K562 (cell line): Measurements from ENCODE around the gene STING1. TPM values are rescaled to one million over a fixed set of nuclear protein-coding genes. Genes with fewer than 3 reads are reported as not detected.

Experiments used
- BCOR ChIP-seq: fragments of 450-650 bp; IDR thresholded peaks from 2 replicates; pipeline ENCODE4 v1.6.1; 2016
- BMI1 ChIP-seq: fragments of 150-350 bp; IDR thresholded peaks from 2 replicates; pipeline ENCODE4 v1.6.1; 2014; ENCODE audit warnings: low read length
- CREM ChIP-seq: IDR thresholded peaks from 2 replicates; pipeline ENCODE4 v1.6.1; 2014; ENCODE audit warnings: antibody characterized with exemption, low read depth
- HDGF ChIP-seq: fragments of 450-650 bp; IDR thresholded peaks from 2 replicates; pipeline ENCODE4 v1.6.1; 2016
- KAT7 ChIP-seq: sonication (generic); formaldehyde crosslinking; IDR thresholded peaks from 2 replicates; pipeline ENCODE4 v1.8.0; 2022; ENCODE audit warnings: missing genetic modification reagents, mild to moderate bottlenecking, borderline replicate concordance
- KHSRP ChIP-seq: fragments of 450-650 bp; IDR thresholded peaks from 2 replicates; pipeline ENCODE4 v1.6.1; 2017
- MCM5 ChIP-seq: fragments of 450-650 bp; IDR thresholded peaks from 2 replicates; pipeline ENCODE4 v1.6.1; 2016; ENCODE audit warnings: low read depth
- NR2C2 ChIP-seq, 2 experiments: fragments of 200-800 bp in 1 of 2; sonication (Bioruptor generic) in 1 of 2; sonication (generic) in 1 of 2; formaldehyde crosslinking in 1 of 2; IDR thresholded peaks; 2 replicates each; pipeline versions ENCODE4 v1.6.1 to v1.8.0; 2016 to 2022; ENCODE audit warnings: mild to moderate bottlenecking in 1 of 2, missing compliant biosample characterization in 1 of 2, missing genetic modification characterization in 1 of 2, missing genetic modification reagents in 1 of 2
- NR2F6 ChIP-seq: fragments of 450-650 bp; formaldehyde crosslinking; IDR thresholded peaks from 2 replicates; pipeline ENCODE4 v1.4.0; 2020; ENCODE audit warnings: mild to moderate bottlenecking
- RNF2 ChIP-seq: sonication (generic); IDR thresholded peaks from 2 replicates; pipeline ENCODE4 v1.6.1; 2016
- SREBF1 ChIP-seq: fragments of 150-350 bp; IDR thresholded peaks from 2 replicates; pipeline ENCODE4 v1.6.1; 2014; ENCODE audit warnings: antibody characterized with exemption, low read depth, low read length, borderline replicate concordance
- YY1 ChIP-seq, 3 experiments: IDR thresholded peaks; 2 replicates each; pipeline ENCODE4 v1.6.1; 2011; ENCODE audit warnings: low read length in 2 of 3, mild to moderate bottlenecking in 2 of 3, moderate library complexity in 2 of 3, borderline replicate concordance in 1 of 3, control low read depth in 1 of 3, low read depth in 1 of 3; ENCODE audit not compliant: insufficient read depth in 3 of 3, insufficient replicate concordance in 2 of 3, control insufficient read depth in 1 of 3, insufficient read length in 1 of 3; ENCODE audit errors: extremely low read depth in 1 of 3
- ZC3H11A ChIP-seq: IDR thresholded peaks from 2 replicates; pipeline ENCODE4 v1.6.1; 2012; ENCODE audit warnings: low read depth, low read length, improper control_type of control experiment
- ZC3H8 ChIP-seq: fragments of 450-650 bp; IDR thresholded peaks from 2 replicates; pipeline ENCODE4 v1.6.1; 2017
- ZNF165 ChIP-seq: fragments of 250-450 bp; sonication (Bioruptor Pico); IDR thresholded peaks from 2 replicates; pipeline ENCODE4 v1.4.0; 2020; ENCODE audit warnings: borderline replicate concordance
- ZNF431 ChIP-seq: sonication (generic); formaldehyde crosslinking; IDR thresholded peaks from 2 replicates; pipeline ENCODE4 v1.8.0; 2022; ENCODE audit warnings: mild to moderate bottlenecking, missing genetic modification reagents
- ZNF699 ChIP-seq: fragments of 250-450 bp; sonication (Bioruptor Pico); IDR thresholded peaks from 2 replicates; pipeline ENCODE4 v1.8.0; 2021; ENCODE audit warnings: mild to moderate bottlenecking, moderate library complexity; ENCODE audit not compliant: insufficient replicate concordance
- polyA plus RNA-seq, 8 experiments: library from polyadenylated mRNA; depleted of rRNA in 4 of 8; stranded (reverse) in 5 of 8; unstranded in 3 of 8; fragments of >200 nt; fragmentation: Nextera tagmentation in 2 of 8; fragmentation: Illumina TruSeq in 1 of 8; extraction: Ambion mirVana in 2 of 8; extraction: Trizol in 1 of 8; gene quantifications; 2 replicates each; pipeline versions ENCODE4 v1.2.1 to v1.2.3, GENCODE V29; 2011 to 2014; ENCODE audit warnings: inconsistent platforms in 1 of 8, missing spikeins in 1 of 8
- total RNA-seq, 7 experiments: library from RNA; depleted of rRNA in 6 of 7; stranded (reverse); fragments of >200 nt in 6 of 7; fragmentation: Illumina TruSeq in 2 of 7; extraction: Trizol in 2 of 7; gene quantifications; 2 replicates each; pipeline versions ENCODE4 v1.2.1 to v1.2.3, GENCODE V29; 2011 to 2021; ENCODE audit warnings: low replicate concordance in 1 of 7
- TF ChIP-seq, protein P1 (sequence below): fragments of 450-650 bp; IDR thresholded peaks from 2 replicates; pipeline ENCODE4 v1.6.1; 2016; ENCODE audit warnings: low read depth
- TF ChIP-seq, protein P2 (sequence below): fragments of 250-450 bp; sonication (Bioruptor Pico); IDR thresholded peaks from 2 replicates; pipeline ENCODE4 v1.5.0; 2021

Gene STING1
- total and polyA plus RNA-seq, 9 of the 15 experiments (the other 6 are each of a cell fraction or from before 2014, with no cell fraction given) = 20.8 to 69.1 (median 44.7) TPM

DNA sequence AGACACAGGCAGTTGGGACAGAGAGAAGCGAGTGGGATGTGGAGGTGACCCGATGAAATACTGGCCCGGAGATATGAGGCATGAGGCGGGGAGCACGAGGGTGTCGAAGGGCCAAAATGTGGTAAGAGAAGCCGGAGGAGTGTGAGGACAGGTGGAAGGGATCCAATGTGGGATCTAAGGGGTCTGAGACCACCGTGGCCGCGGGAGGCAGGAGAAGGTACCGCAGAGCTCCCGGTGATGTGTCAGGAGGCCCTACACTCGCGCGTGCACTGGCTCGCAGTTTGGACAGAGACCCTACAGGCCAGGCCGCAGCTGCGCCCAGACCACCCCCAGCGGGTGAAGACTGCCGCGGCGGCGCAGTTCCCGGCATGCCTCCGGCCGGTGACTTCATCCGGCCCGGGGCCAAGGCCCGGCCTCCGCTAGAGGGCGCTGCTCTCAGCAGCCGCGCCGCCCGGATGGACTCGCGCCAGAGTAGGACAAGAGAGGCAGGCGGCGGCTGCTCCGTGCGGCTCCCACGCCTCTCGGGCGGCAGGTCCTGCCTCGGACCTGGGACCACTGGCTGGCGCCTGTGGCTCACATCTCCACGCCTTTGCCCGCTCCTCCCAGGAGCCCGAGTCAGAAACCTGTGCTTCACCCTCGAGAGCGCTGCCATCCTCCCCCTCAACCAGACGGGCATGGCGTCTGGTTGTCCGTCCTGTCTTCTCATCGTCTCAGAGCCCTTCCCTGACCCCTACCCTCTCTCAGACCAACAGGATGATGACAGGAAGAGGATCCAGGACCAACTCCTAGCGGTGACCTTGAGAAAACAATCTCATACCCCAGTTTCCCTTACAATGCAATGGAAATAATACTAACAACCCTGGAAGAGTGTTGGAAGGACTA is 35.4 kb upstream of the STING1 start (continued):
- TF ChIP-seq YY1 (IDR thresholded peaks at IDR 0.05; ENCODE audit: borderline replicate concordance in 1 of 3, control insufficient read depth in 1 of 3, extremely low read depth in 1 of 3, insufficient read depth in 3 of 3, insufficient read length in 1 of 3, insufficient replicate concordance in 2 of 3, low read depth in 1 of 3, low read length in 2 of 3) = peak in 2 of 3 experiments; percentile 82 to 84
- 0 out of 2 replicates have a peak, but pooled peaks have one; percentile 48 for TF ChIP-seq BCOR
- no peak for TF ChIP-seq KHSRP
- peak; percentile 92; the same call in 1 of the 2 replicates for TF ChIP-seq KAT7 (CRISPR knock-in tag)
- no peak for TF ChIP-seq ZNF165
- TF ChIP-seq, protein P1, sequence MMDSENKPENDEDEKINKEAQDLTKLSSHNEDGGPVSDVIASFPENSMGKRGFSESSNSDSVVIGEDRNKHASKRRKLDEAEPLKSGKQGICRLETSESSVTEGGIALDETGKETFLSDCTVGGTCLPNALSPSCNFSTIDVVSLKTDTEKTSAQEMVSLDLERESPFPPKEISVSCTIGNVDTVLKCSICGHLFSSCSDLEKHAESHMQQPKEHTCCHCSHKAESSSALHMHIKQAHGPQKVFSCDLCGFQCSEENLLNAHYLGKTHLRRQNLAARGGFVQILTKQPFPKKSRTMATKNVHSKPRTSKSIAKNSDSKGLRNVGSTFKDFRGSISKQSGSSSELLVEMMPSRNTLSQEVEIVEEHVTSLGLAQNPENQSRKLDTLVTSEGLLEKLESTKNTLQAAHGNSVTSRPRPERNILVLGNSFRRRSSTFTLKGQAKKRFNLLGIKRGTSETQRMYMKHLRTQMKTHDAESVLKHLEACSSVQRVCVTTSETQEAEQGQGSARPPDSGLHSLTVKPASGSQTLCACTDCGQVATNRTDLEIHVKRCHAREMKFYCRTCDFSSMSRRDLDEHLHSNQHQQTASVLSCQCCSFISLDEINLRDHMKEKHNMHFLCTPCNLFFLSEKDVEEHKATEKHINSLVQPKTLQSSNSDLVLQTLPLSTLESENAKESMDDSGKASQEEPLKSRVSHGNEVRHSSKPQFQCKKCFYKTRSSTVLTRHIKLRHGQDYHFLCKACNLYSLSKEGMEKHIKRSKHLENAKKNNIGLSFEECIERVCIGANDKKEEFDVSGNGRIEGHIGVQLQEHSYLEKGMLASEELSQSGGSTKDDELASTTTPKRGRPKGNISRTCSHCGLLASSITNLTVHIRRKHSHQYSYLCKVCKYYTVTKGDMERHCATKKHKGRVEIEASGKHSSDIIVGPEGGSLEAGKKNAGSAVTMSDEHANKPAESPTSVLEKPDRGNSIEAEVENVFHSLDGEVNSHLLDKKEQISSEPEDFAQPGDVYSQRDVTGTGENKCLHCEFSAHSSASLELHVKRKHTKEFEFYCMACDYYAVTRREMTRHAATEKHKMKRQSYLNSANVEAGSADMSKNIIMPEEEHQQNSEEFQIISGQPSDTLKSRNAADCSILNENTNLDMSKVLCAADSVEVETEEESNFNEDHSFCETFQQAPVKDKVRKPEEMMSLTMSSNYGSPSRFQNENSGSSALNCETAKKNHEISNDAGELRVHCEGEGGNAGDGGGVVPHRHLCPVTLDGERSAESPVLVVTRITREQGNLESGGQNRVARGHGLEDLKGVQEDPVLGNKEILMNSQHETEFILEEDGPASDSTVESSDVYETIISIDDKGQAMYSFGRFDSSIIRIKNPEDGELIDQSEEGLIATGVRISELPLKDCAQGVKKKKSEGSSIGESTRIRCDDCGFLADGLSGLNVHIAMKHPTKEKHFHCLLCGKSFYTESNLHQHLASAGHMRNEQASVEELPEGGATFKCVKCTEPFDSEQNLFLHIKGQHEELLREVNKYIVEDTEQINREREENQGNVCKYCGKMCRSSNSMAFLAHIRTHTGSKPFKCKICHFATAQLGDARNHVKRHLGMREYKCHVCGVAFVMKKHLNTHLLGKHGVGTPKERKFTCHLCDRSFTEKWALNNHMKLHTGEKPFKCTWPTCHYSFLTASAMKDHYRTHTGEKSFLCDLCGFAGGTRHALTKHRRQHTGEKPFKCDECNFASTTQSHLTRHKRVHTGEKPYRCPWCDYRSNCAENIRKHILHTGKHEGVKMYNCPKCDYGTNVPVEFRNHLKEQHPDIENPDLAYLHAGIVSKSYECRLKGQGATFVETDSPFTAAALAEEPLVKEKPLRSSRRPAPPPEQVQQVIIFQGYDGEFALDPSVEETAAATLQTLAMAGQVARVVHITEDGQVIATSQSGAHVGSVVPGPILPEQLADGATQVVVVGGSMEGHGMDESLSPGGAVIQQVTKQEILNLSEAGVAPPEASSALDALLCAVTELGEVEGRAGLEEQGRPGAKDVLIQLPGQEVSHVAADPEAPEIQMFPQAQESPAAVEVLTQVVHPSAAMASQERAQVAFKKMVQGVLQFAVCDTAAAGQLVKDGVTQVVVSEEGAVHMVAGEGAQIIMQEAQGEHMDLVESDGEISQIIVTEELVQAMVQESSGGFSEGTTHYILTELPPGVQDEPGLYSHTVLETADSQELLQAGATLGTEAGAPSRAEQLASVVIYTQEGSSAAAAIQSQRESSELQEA = no peak
- TF ChIP-seq SREBF1 = no peak
- TF ChIP-seq ZNF699 (CRISPR knock-in tag) = no peak
- TF ChIP-seq NR2F6 (CRISPR knock-in tag) = no peak
- TF ChIP-seq, protein P2, sequence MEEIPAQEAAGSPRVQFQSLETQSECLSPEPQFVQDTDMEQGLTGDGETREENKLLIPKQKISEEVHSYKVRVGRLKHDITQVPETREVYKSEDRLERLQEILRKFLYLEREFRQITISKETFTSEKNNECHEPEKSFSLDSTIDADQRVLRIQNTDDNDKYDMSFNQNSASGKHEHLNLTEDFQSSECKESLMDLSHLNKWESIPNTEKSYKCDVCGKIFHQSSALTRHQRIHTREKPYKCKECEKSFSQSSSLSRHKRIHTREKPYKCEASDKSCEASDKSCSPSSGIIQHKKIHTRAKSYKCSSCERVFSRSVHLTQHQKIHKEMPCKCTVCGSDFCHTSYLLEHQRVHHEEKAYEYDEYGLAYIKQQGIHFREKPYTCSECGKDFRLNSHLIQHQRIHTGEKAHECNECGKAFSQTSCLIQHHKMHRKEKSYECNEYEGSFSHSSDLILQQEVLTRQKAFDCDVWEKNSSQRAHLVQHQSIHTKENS = no peak
- no peak; the same call in 1 of the 2 replicates for TF ChIP-seq BMI1
- TF ChIP-seq RNF2 = peak; percentile 81
- peak; percentile 38; the same call in 1 of the 2 replicates for TF ChIP-seq NR2C2 (CRISPR knock-in tag; IDR thresholded peaks at IDR 0.05)
- TF ChIP-seq NR2C2 (tag; IDR thresholded peaks at IDR 0.05) = peak; percentile 97
- TF ChIP-seq ZNF431 (CRISPR knock-in tag) = no peak; the same call in 1 of the 2 replicates
- peak; percentile 5; the same call in 1 of the 2 replicates for TF ChIP-seq ZC3H11A
- 0 out of 2 replicates have a peak, but pooled peaks have one; percentile 72 for TF ChIP-seq HDGF
- TF ChIP-seq MCM5 = no peak
- TF ChIP-seq ZC3H8 = no peak; the same call in 1 of the 2 replicates
- TF ChIP-seq CREM = peak; percentile 79
